Measurements from ENCODE around the gene SNTG2.
"Not testable (repeated sequence)": the region's sequence is repeated elsewhere in the genome, so short reads cannot be mapped to it uniquely, and the experiment has no call there.

Gene SNTG2

GRCh38 chr2:950080-950966 lies at the start of gene SNTG2:
TSS of gene SNTG2 (plus strand) at chr2:950849. CDS start at chr2:950997, 148 bp downstream.
- DNase-seq (ENCODE audit: low read depth): no peak

DNA sequence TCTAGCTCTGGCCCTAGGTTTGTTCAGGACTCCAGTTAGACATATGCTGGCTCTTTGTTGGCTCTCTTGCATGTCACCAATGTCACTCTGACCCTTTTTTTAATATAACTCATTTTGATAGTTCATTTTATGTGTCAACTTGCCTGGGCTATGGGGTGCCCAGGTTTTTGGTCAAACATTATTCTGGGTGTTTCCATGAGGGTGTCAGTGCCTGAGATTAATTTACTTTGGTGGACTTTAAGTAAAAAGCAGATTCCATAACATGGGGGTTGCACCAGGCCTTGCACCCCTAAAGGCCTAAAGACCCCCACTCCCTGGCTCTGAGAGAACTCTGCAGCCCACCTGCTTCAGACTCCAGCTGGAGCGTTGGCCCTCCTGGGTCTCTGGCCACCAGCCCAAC lies 48.1 kb upstream of the SNTG2 start:
- DNase-seq (ENCODE audit: low read depth): no peak

GRCh38 chr2:903223-903900 lies 47.3 kb upstream of the SNTG2 start:
- DNase-seq (ENCODE audit: low read depth): no peak

DNA sequence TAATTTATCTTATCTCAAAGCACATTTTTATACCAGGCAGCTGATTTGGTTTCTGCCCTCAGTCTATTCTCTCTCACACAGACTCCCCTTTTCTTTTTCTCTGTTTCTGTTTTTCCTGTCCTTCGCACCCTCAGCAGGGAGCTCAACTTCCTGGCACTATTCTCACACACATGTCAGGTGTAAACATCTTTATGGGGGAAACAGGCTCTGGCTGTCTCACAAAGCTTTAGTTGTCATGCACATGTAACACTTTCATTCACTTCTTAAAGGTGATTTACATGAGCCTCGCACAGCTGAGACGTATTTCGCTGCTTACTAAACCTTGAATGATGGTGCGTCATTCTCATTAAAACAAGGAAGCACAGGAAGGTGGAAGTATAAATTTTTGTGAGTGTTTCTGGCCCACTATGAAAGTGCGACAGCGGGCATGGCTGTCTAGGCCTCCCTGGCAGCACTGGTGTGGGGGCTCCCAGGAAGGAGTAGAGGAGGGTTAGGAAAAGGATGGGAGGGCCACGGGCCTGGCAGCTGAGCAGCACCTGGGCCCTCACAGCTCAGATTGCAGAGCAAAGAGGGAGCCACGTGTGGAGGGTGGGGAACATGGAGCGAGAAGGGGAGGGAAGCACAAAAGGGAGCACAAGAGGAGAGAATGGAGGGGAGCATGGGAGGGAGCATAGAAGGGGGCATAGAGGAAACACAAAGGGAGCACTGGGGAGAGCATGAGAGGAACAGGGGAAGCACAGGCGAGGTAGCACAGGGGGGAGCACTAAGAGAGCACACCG lies 46.2 kb upstream of the SNTG2 start:
- no peak for DNase-seq (ENCODE audit: low read depth)

- DNase-seq (ENCODE audit: low read depth): no peak
These were observed 45.4 kb upstream of the SNTG2 start for GRCh38 chr2:905091-905832.

GRCh38 chr2:905833-906140 lies 44.9 kb upstream of the SNTG2 start:
- no peak for DNase-seq (ENCODE audit: low read depth)

DNA sequence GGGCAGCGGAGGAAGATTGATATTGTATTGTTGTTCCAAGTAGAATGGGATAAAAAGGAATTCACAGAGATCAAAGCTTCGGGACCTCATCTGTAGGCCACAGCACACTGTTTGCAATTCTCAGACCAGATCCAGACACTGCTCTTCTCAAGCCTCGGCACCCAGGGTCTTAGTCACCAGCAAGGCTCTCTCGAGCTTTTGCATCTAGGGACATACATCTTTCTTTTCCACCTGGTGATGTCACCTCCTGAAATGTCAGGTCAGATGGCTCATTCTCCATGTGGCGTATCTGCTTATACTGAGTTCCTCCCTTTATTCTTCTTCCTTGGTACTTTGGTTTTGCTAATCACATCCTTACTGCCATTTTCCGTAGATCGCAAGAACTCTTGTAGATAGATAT lies 42.9 kb upstream of the SNTG2 start:
- DNase-seq (ENCODE audit: low read depth): no peak

DNA sequence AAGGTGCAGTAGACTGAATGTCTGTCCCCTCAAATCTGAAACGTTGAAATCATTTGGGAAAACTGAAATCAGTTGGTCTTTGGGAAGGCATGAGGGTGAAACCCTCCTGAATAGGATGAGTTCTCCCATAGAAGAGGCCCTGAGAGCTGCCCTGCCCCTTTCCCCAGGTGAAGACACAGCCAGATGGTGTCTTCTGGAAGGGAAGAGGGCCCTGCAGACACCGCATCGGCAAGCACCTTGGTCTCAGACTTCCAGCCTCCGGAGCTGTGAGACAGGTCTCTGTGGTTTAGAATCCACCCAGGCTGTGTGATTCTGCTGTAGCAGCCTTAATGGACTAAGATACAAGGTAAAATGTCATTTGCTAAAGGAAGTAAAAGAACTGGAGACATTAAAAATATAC lies 42.1 kb upstream of the SNTG2 start:
- no peak for DNase-seq (ENCODE audit: low read depth)

GRCh38 chr2:909764-910379 lies 40.8 kb upstream of the SNTG2 start:
- not testable (repeated sequence) for DNase-seq (ENCODE audit: low read depth)

DNA sequence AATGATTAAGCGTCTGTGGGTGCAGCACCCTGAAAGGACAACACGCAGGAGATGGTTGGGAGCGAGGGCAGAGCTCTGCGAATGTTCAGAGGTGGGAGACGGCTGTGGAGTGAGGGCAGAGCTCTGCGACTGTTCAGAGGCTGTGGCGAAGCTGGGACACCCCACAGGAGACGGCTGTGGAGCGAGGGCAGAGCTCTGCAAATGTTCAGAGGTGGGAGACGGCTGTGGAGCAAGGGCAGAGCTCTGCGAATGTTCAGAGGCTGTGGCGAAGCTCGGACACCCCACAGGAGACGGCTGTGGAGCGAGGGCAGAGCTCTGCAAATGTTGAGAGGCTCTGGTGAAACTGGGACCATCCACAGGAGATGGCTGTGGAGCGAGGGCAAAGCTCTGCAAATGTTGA lies 40.0 kb upstream of the SNTG2 start:
- no peak for DNase-seq (ENCODE audit: low read depth)

DNA sequence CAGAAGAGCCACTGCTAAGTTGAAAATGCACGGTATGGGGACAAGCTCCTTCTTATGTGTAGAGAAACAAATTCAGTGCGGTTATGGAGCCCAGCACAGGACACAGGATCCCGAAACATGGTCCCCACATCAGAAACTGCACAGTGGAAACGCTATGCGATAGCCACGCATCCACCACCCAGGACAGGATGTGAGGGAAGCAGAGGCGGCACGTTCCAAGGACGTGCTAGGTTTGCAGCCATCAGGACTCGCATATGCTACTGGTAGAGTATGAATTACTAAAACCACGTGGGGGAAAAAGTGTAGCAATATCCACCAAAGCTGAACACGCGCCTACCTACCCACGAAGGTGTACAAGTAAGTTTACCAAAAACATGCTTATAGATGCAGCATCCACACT lies 34.7 kb upstream of the SNTG2 start:
- no peak for DNase-seq (ENCODE audit: low read depth)

GRCh38 chr2:916935-917334 lies 33.7 kb upstream of the SNTG2 start:
- DNase-seq (ENCODE audit: low read depth): no peak

- no peak for DNase-seq (ENCODE audit: low read depth)
These were observed 31.0 kb upstream of the SNTG2 start for GRCh38 chr2:919672-920071.

- DNase-seq (ENCODE audit: low read depth): no peak
These were observed 30.1 kb upstream of the SNTG2 start for GRCh38 chr2:920573-920972.

- DNase-seq (ENCODE audit: low read depth): no peak
These were observed 29.6 kb upstream of the SNTG2 start for GRCh38 chr2:920999-921398.

- DNase-seq (ENCODE audit: low read depth): no peak
These were observed 28.5 kb upstream of the SNTG2 start for GRCh38 chr2:922185-922584.

DNA sequence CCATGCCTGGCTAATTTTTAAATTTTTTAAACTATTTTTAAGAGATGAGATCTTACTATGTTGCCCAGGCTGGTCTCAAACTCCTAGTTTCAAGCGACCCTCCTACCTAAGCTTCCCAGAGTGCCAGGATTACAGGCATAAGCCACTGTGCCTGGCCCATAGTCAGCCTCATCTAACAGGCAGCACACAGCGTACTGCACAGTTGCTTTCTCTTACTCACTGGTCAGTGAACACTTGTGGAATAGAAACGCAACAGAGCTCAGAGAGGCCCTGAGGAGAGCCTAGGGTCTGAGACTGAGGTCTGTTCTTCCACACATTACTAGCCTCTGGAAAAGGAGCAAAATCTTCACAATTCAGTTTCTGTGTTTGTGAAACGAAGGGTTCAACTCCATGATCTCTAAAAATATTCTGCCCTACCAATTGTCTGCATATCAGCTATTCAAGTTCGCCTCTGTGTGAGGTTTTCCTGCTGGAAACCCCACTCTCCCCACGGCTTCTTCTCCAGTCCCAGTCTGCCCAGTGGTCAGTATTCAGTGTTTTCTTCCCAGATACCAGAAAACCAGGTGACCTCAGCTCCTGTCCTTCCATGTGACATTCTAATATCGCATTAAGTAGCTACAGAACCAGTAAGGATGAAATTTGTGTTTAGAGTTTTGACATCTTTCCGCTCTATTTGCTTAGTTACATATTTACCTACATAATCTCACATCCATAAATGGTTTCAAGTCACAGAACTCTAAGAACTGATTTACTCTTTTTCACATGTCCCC lies 26.6 kb upstream of the SNTG2 start:
- DNase-seq (ENCODE audit: low read depth): no peak

- no peak for DNase-seq (ENCODE audit: low read depth)
These were observed 25.9 kb upstream of the SNTG2 start for GRCh38 chr2:924701-925100.

GRCh38 chr2:925309-925708 lies 25.3 kb upstream of the SNTG2 start:
- no peak for DNase-seq (ENCODE audit: low read depth)

DNA sequence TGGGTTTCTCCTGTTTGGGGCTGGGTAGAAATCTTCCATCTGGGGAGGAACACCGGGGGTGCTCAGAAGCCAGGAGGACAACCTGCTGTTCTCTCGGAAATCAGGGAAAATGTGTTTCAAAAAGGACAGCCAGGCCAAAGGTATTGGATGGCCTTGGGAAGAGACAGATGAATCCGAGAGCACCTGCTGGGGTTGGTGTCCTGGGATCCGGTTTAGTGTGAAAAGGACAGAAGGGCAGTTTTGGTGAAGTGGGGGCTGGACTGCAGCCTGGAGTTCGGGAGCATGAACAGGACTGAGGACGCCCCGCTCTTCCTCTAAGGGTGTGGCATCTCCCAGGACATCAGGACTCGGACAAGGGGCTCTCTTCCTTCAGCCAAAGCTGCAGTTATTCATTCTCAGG lies 24.9 kb upstream of the SNTG2 start:
- DNase-seq (ENCODE audit: low read depth): no peak

GRCh38 chr2:926259-926793 lies 24.3 kb upstream of the SNTG2 start:
- DNase-seq (ENCODE audit: low read depth): no peak
